ENCODE measurements around the gene OIT3. TPM values are rescaled to one million over a fixed set of nuclear protein-coding genes. Genes with fewer than 3 reads are reported as not detected.

Gene OIT3
- polyA plus RNA-seq, 1 donor from 2014 or later: not detected

DNA sequence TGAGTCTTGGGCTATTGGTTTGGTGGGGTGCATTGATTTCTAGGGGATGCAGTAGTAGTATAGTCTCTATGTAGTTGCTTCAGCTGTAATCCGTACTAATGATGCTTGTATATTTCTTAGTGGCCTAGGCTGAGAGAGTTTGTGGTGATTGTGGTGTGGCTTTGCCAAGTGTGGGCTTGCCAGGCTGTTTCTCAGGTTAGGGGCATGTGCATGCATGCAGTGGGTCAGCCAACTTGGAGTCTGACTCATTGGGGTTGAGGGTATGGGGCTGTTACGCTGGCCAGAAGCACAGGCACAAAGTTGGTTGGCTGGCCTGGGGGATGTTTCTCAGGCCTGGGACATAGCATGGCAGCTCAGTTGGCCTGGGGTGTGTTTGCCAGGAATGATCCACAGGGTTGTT, 86.8 kb downstream of the OIT3 start:
- Histone ChIP-seq H3K27ac (ENCODE audit: low read length) (no peak overlapping the region), H3K4me3 (ENCODE audit: low read length) (no peak overlapping the region), H3K79me2 (replicated peaks; ENCODE audit: insufficient read depth, low read length) (no peaks in the 10 kb centered on the region), H2AFZ (ENCODE audit: low read depth, low read length) (no peak overlapping the region), H4K20me1 (ENCODE audit: insufficient read depth) (no peaks in the 10 kb centered on the region), H3K27me3 (ENCODE audit: insufficient read depth, low read depth, low read length) (no peaks in the 10 kb centered on the region), H3K4me2 (ENCODE audit: low read length) (no peak overlapping the region), H3K9ac (ENCODE audit: low read length) (no peak overlapping the region), H3K9me3 (ENCODE audit: low read length) (peaks cover 12% of the 10 kb centered on the region), H3K36me3 (ENCODE audit: insufficient read depth, low read length) (no peaks in the 10 kb centered on the region), H3K9me2 (ENCODE audit: insufficient read depth, low read length) (no peaks in the 10 kb centered on the region), H3F3A (ENCODE audit: insufficient read depth, low read length, poor library complexity, severe bottlenecking) (no peaks in the 10 kb centered on the region)
- TF ChIP-seq POLR2AphosphoS5 (IDR thresholded peaks at IDR 0.05) (no peak), RAD21 (conservative IDR thresholded peaks at IDR 0.05) (no peak), TAF1 (IDR thresholded peaks at IDR 0.05; ENCODE audit: low read depth) (no peak), EZH2 (IDR thresholded peaks at IDR 0.05; ENCODE audit: borderline replicate concordance, insufficient read depth, low read length, poor library complexity, severe bottlenecking) (no peak), MXI1 (conservative IDR thresholded peaks at IDR 0.05; ENCODE audit: poor library complexity, severe bottlenecking) (no peak), SMC3 (conservative IDR thresholded peaks at IDR 0.05; ENCODE audit: poor library complexity) (no peak), EP300 (conservative IDR thresholded peaks at IDR 0.05; ENCODE audit: poor library complexity, severe bottlenecking) (no peak)
- TF ChIP-seq, protein P1, sequence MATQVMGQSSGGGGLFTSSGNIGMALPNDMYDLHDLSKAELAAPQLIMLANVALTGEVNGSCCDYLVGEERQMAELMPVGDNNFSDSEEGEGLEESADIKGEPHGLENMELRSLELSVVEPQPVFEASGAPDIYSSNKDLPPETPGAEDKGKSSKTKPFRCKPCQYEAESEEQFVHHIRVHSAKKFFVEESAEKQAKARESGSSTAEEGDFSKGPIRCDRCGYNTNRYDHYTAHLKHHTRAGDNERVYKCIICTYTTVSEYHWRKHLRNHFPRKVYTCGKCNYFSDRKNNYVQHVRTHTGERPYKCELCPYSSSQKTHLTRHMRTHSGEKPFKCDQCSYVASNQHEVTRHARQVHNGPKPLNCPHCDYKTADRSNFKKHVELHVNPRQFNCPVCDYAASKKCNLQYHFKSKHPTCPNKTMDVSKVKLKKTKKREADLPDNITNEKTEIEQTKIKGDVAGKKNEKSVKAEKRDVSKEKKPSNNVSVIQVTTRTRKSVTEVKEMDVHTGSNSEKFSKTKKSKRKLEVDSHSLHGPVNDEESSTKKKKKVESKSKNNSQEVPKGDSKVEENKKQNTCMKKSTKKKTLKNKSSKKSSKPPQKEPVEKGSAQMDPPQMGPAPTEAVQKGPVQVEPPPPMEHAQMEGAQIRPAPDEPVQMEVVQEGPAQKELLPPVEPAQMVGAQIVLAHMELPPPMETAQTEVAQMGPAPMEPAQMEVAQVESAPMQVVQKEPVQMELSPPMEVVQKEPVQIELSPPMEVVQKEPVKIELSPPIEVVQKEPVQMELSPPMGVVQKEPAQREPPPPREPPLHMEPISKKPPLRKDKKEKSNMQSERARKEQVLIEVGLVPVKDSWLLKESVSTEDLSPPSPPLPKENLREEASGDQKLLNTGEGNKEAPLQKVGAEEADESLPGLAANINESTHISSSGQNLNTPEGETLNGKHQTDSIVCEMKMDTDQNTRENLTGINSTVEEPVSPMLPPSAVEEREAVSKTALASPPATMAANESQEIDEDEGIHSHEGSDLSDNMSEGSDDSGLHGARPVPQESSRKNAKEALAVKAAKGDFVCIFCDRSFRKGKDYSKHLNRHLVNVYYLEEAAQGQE (IDR thresholded peaks at IDR 0.05; ENCODE audit: borderline replicate concordance): no peak
- TF ChIP-seq, protein P2, sequence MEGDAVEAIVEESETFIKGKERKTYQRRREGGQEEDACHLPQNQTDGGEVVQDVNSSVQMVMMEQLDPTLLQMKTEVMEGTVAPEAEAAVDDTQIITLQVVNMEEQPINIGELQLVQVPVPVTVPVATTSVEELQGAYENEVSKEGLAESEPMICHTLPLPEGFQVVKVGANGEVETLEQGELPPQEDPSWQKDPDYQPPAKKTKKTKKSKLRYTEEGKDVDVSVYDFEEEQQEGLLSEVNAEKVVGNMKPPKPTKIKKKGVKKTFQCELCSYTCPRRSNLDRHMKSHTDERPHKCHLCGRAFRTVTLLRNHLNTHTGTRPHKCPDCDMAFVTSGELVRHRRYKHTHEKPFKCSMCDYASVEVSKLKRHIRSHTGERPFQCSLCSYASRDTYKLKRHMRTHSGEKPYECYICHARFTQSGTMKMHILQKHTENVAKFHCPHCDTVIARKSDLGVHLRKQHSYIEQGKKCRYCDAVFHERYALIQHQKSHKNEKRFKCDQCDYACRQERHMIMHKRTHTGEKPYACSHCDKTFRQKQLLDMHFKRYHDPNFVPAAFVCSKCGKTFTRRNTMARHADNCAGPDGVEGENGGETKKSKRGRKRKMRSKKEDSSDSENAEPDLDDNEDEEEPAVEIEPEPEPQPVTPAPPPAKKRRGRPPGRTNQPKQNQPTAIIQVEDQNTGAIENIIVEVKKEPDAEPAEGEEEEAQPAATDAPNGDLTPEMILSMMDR (IDR thresholded peaks at IDR 0.05; ENCODE audit: poor library complexity, severe bottlenecking): no peak

DNA sequence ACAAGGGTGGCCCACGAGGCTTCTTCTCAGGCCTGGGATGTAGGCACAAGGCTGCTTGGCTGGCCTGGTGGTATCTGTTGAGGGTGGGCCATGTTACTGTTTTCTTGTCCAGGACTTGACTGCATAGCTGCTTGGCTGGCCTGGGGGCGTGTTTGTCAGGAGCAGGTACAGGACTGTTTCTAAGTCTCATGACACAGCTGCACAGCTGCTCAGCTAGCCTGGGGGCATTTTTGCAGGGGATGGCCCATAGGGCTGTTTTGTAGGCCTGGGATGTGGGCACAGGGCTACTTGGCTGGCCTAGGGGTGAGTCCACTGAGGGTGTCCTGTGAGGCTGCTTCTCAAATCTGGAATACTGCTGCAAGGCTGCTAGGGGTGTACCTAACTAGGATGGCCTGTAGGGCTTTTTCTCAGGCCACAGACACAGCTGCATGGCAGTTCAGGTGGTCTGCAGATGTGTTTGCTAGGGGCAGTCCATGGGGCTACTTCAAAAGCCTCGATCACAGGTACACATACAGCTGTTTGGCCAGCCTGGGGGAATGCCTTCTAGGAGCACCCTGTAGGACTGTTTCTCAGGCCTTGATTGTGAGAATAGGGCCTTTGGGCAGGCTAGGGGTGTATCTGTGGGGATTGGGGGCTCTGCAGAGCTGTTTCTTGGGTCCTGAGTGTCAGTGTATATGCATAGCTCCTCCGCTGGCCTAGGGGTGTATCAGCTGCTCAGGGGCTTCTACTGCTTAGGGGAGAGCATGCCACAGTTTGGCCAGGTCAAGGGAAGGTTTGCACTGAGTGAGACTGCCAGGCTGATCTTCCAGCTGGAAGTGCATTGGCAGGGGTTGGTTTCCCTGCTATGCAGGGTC, 87.7 kb downstream of the OIT3 start:
- Histone ChIP-seq H3K9ac (ENCODE audit: low read length) (no peak overlapping the region), H3K27me3 (ENCODE audit: insufficient read depth, low read depth, low read length) (no peaks in the 10 kb centered on the region), H3F3A (ENCODE audit: insufficient read depth, low read length, poor library complexity, severe bottlenecking) (no peaks in the 10 kb centered on the region), H3K9me3 (ENCODE audit: low read length) (peaks cover 5% of the 10 kb centered on the region), H3K4me3 (ENCODE audit: low read length) (no peak overlapping the region), H3K79me2 (replicated peaks; ENCODE audit: insufficient read depth, low read length) (no peaks in the 10 kb centered on the region), H2AFZ (ENCODE audit: low read depth, low read length) (no peak overlapping the region), H3K27ac (ENCODE audit: low read length) (no peak overlapping the region), H3K36me3 (ENCODE audit: insufficient read depth, low read length) (no peaks in the 10 kb centered on the region), H4K20me1 (ENCODE audit: insufficient read depth) (no peaks in the 10 kb centered on the region), H3K4me2 (ENCODE audit: low read length) (no peak overlapping the region), H3K9me2 (ENCODE audit: insufficient read depth, low read length) (no peaks in the 10 kb centered on the region)
- TF ChIP-seq, protein P2 (IDR thresholded peaks at IDR 0.05; ENCODE audit: poor library complexity, severe bottlenecking): no peak
